ENCODE data around the gene DNAJC19. TPM values are rescaled to one million over a fixed set of nuclear protein-coding genes. Genes with fewer than 3 reads are reported as not detected.
A peak's percentile ranks its signal among the peaks of the same experiment; 100 is the strongest.

The DNAJC19 gene
- 201 TPM for polyA plus RNA-seq (2013, experiment 1 of 2)
- 223 TPM for polyA plus RNA-seq (2013, experiment 2 of 2)

DNA sequence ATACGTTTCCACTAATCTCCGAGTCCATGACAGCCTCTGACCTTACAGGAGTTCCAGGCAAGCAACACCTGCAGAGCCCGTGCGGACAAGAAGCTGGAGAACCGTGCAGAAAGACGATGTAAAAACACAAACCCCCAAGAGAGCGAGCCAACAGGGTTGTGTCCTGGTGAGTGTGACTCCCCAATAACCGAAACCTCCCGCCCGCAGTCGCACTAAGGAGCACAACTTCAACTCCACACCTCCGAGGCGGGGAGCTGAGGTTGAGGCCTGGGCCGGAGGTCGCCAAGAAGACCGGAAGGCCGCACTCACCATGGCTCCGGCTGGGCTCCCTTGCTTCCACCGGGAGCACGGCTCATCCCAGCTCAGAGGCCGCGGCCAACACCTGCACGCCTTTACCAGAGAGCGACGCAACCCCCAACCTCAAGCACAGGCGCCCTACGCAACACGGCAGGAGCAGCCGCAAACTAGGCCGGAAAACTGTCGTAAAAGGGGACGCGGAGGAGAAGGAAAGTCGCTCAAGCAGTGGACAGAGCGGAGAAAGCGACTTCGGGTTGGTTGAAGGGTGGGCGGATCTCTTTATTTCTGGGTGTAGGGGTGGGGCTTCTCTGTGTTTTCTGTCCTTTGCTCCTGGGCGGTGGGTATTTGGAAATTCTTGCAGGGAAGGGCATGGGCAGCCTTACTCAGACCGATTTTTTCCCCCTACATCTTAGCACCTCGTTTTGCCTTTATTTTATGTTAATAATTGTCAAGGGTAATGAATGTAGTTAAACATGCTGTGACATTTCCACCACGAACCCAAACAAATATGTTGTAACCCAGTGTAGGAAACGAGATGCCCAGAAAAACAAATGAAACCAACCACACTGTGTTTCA lies at the start of gene DNAJC19:
Gene DNAJC19, minus strand, starts transcription at position 446 of the 873 bp plus-strand sequence. Its CDS starts 134 bp downstream, at position 312.
- Histone ChIP-seq H4K91ac (ENCODE audit: low read depth, low read length, poor library complexity) (no peak within 1 kb of the TSS), H3K4me1 (ENCODE audit: control insufficient read depth in 2 of 2, insufficient read depth in 1 of 2, low read depth in 1 of 2, low read length in 2 of 2) (peaks cover 0 to 2% of the 10 kb centered on the region in 2 donors), H2BK12ac (ENCODE audit: low read length) (no peak within 1 kb of the TSS), H3K4me2 (ENCODE audit: insufficient read depth, low read length, poor library complexity, severe bottlenecking) (peak within 1 kb of the TSS; percentile 72), H3K9me3 (replicated peaks in 1 of 2; ENCODE audit: control insufficient read depth in 2 of 2, insufficient read depth in 1 of 2, low read depth in 1 of 2, low read length in 2 of 2) (no peaks in the 10 kb centered on the region), H3K23ac (ENCODE audit: low read depth, low read length, poor library complexity) (peak within 1 kb of the TSS; percentile 40), H2AFZ (ENCODE audit: low read length) (peak within 1 kb of the TSS; percentile 94), H2AK5ac (ENCODE audit: low read depth, low read length) (no peak within 1 kb of the TSS), H3K4me3 (ENCODE audit: low read length in 2 of 2) (peak within 1 kb of the TSS; percentile 69 to 96), H3K9ac (ENCODE audit: low read depth, low read length, poor library complexity) (peak within 1 kb of the TSS; percentile 87), H3K79me1 (ENCODE audit: low read depth, low read length) (no peaks in the 10 kb centered on the region), H3K14ac (ENCODE audit: low read length) (no peak within 1 kb of the TSS), H2BK120ac (ENCODE audit: low read depth, low read length) (no peak within 1 kb of the TSS), H3K27ac (replicated peaks; ENCODE audit: low read length) (peak within 1 kb of the TSS; percentile 66), H2BK15ac (ENCODE audit: low read length) (no peak within 1 kb of the TSS), H3K27me3 (ENCODE audit: control insufficient read depth in 3 of 3, insufficient read depth in 3 of 3, low read depth in 1 of 3, low read length in 3 of 3) (no peaks in the 10 kb centered on the region), H4K8ac (ENCODE audit: low read depth, low read length) (no peak within 1 kb of the TSS), H3K4ac (ENCODE audit: low read length) (no peak within 1 kb of the TSS), H3K36me3 (replicated peaks in 1 of 2; ENCODE audit: control insufficient read depth in 2 of 2, insufficient read depth in 2 of 2, low read length in 2 of 2) (peaks cover 5 to 34% of the 10 kb centered on the region in 2 donors), H3K18ac (ENCODE audit: low read length) (peak within 1 kb of the TSS; percentile 76), H2BK5ac (ENCODE audit: low read length) (peak within 1 kb of the TSS; percentile 83)
- DNase-seq (ENCODE audit: low spot score) = peak; percentile 94
- WGBS, 2 donors (ENCODE audit: extremely low coverage in 2 of 2, insufficient read length in 2 of 2, insufficient replicate concordance in 1 of 2) = no CpG with 5 or more reads among the region's 43 CpGs

DNA sequence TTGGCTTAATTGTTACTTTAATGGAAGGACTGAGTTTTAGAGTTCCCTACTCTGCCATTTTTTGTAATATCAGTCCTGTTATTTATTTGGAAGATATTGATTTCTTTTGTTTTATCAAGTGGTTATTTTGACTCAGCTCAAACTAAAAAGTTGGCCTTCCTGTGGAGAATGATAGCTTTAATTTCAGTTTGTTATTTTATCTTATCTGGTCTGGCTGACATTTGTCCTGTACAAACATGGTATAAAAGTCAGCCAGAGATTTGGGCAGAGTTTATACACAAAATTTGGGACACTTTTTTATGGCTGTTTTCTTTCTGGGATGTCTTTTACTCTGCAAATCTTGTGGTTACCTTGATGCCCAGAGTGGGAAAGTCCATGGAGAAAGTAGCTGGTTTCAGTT lies 41.4 kb upstream of the DNAJC19 start:
- Histone ChIP-seq H3K27me3 (ENCODE audit: control insufficient read depth in 3 of 3, insufficient read depth in 3 of 3, low read depth in 1 of 3, low read length in 3 of 3) (no peaks in the 10 kb centered on the region), H2BK12ac (ENCODE audit: low read length) (no peak overlapping the region), H3K4ac (ENCODE audit: low read length) (no peak overlapping the region), H3K9ac (ENCODE audit: low read depth, low read length, poor library complexity) (no peak overlapping the region), H3K79me1 (ENCODE audit: low read depth, low read length) (no peaks in the 10 kb centered on the region), H2BK15ac (ENCODE audit: low read length) (no peak overlapping the region), H3K9me3 (replicated peaks in 1 of 2; ENCODE audit: control insufficient read depth in 2 of 2, insufficient read depth in 1 of 2, low read depth in 1 of 2, low read length in 2 of 2) (no peaks in the 10 kb centered on the region), H4K91ac (ENCODE audit: low read depth, low read length, poor library complexity) (no peak overlapping the region), H3K4me2 (ENCODE audit: insufficient read depth, low read length, poor library complexity, severe bottlenecking) (no peak overlapping the region), H2BK120ac (ENCODE audit: low read depth, low read length) (no peak overlapping the region), H3K27ac (replicated peaks; ENCODE audit: low read length) (no peak overlapping the region), H3K14ac (ENCODE audit: low read length) (no peak overlapping the region), H3K36me3 (replicated peaks in 1 of 2; ENCODE audit: control insufficient read depth in 2 of 2, insufficient read depth in 2 of 2, low read length in 2 of 2) (no peaks in the 10 kb centered on the region), H3K4me3 (ENCODE audit: low read length in 2 of 2) (no peak overlapping the region), H2AK5ac (ENCODE audit: low read depth, low read length) (no peak overlapping the region), H2AFZ (ENCODE audit: low read length) (no peak overlapping the region), H4K8ac (ENCODE audit: low read depth, low read length) (no peak overlapping the region), H3K4me1 (ENCODE audit: control insufficient read depth in 2 of 2, insufficient read depth in 1 of 2, low read depth in 1 of 2, low read length in 2 of 2) (no peaks in the 10 kb centered on the region), H3K23ac (ENCODE audit: low read depth, low read length, poor library complexity) (no peak overlapping the region), H2BK5ac (ENCODE audit: low read length) (no peak overlapping the region), H3K18ac (ENCODE audit: low read length) (no peak overlapping the region)
- no peak for DNase-seq (ENCODE audit: low spot score)

DNA sequence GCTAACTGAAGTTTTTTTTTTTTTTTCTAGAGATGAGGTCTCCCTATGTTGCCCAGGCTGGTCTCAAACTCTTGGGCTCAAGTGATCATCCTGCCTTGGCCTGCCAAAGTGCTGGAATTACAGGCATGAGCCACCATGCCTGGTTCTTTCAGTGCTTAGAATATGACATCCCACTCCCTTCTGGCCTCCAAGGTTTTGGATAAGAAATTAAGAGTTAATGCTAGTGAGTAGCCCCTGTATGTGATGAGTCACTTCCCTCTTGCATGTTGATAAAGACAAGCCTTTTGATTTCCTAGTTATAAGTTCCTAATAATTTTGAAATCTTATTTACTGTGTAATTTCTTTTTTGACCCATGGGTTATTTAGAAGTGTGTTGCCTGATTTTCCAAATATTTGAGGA lies 35.7 kb upstream of the DNAJC19 start:
- Histone ChIP-seq H3K9ac (ENCODE audit: low read depth, low read length, poor library complexity) (no peak overlapping the region), H3K27me3 (ENCODE audit: control insufficient read depth in 3 of 3, insufficient read depth in 3 of 3, low read depth in 1 of 3, low read length in 3 of 3) (peaks cover 0 to 6% (median 0%) of the 10 kb centered on the region in 3 experiments), H3K4ac (ENCODE audit: low read length) (no peak overlapping the region), H3K27ac (replicated peaks; ENCODE audit: low read length) (no peak overlapping the region), H3K23ac (ENCODE audit: low read depth, low read length, poor library complexity) (no peak overlapping the region), H3K4me1 (ENCODE audit: control insufficient read depth in 2 of 2, insufficient read depth in 1 of 2, low read depth in 1 of 2, low read length in 2 of 2) (no peaks in the 10 kb centered on the region), H4K8ac (ENCODE audit: low read depth, low read length) (no peak overlapping the region), H2BK5ac (ENCODE audit: low read length) (no peak overlapping the region), H3K36me3 (replicated peaks in 1 of 2; ENCODE audit: control insufficient read depth in 2 of 2, insufficient read depth in 2 of 2, low read length in 2 of 2) (no peaks in the 10 kb centered on the region), H2AFZ (ENCODE audit: low read length) (no peak overlapping the region), H3K4me2 (ENCODE audit: insufficient read depth, low read length, poor library complexity, severe bottlenecking) (no peak overlapping the region), H2BK15ac (ENCODE audit: low read length) (no peak overlapping the region), H3K9me3 (replicated peaks in 1 of 2; ENCODE audit: control insufficient read depth in 2 of 2, insufficient read depth in 1 of 2, low read depth in 1 of 2, low read length in 2 of 2) (no peaks in the 10 kb centered on the region), H3K18ac (ENCODE audit: low read length) (no peak overlapping the region), H3K79me1 (ENCODE audit: low read depth, low read length) (no peaks in the 10 kb centered on the region), H3K4me3 (ENCODE audit: low read length in 2 of 2) (no peak overlapping the region), H2BK120ac (ENCODE audit: low read depth, low read length) (no peak overlapping the region), H2AK5ac (ENCODE audit: low read depth, low read length) (no peak overlapping the region), H4K91ac (ENCODE audit: low read depth, low read length, poor library complexity) (no peak overlapping the region), H2BK12ac (ENCODE audit: low read length) (no peak overlapping the region), H3K14ac (ENCODE audit: low read length) (no peak overlapping the region)
- DNase-seq (ENCODE audit: low spot score) = no peak

DNA sequence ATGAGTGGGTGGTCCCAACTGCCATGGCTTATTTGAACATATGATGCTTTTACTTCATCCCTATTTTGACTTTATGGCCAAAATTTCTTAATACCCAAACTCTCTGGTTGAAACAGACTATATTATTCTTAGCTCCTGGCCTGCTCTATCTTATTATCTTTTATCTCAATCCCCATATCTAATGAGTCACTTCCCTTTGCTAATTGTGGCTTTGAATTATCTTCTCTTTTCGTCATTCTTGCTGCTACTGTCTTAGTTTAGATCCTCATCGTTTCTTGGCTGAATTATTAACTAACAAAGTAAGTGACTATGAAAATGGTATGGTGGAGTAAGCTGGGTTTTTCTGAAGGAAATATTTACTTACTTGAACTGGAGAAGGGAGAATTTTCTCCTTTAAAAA lies 28.2 kb upstream of the DNAJC19 start:
- Histone ChIP-seq H3K14ac (ENCODE audit: low read length) (no peak overlapping the region), H4K8ac (ENCODE audit: low read depth, low read length) (no peak overlapping the region), H2AFZ (ENCODE audit: low read length) (no peak overlapping the region), H3K4me1 (ENCODE audit: control insufficient read depth in 2 of 2, insufficient read depth in 1 of 2, low read depth in 1 of 2, low read length in 2 of 2) (no peaks in the 10 kb centered on the region), H3K79me1 (ENCODE audit: low read depth, low read length) (no peaks in the 10 kb centered on the region), H2BK15ac (ENCODE audit: low read length) (no peak overlapping the region), H3K27ac (replicated peaks; ENCODE audit: low read length) (no peak overlapping the region), H3K36me3 (replicated peaks in 1 of 2; ENCODE audit: control insufficient read depth in 2 of 2, insufficient read depth in 2 of 2, low read length in 2 of 2) (no peaks in the 10 kb centered on the region), H2AK5ac (ENCODE audit: low read depth, low read length) (no peak overlapping the region), H3K4me2 (ENCODE audit: insufficient read depth, low read length, poor library complexity, severe bottlenecking) (no peak overlapping the region), H2BK5ac (ENCODE audit: low read length) (no peak overlapping the region), H4K91ac (ENCODE audit: low read depth, low read length, poor library complexity) (no peak overlapping the region), H3K4me3 (ENCODE audit: low read length in 2 of 2) (no peak overlapping the region), H2BK120ac (ENCODE audit: low read depth, low read length) (no peak overlapping the region), H3K23ac (ENCODE audit: low read depth, low read length, poor library complexity) (no peak overlapping the region), H2BK12ac (ENCODE audit: low read length) (no peak overlapping the region), H3K9me3 (replicated peaks in 1 of 2; ENCODE audit: control insufficient read depth in 2 of 2, insufficient read depth in 1 of 2, low read depth in 1 of 2, low read length in 2 of 2) (no peaks in the 10 kb centered on the region), H3K27me3 (ENCODE audit: control insufficient read depth in 3 of 3, insufficient read depth in 3 of 3, low read depth in 1 of 3, low read length in 3 of 3) (peaks cover 0 to 8% (median 0%) of the 10 kb centered on the region in 3 experiments), H3K18ac (ENCODE audit: low read length) (no peak overlapping the region), H3K4ac (ENCODE audit: low read length) (no peak overlapping the region), H3K9ac (ENCODE audit: low read depth, low read length, poor library complexity) (no peak overlapping the region)
- no peak for DNase-seq (ENCODE audit: low spot score)
- no CpG with 5 or more reads among the region's 2 CpGs for WGBS, 2 donors (ENCODE audit: extremely low coverage in 2 of 2, insufficient read length in 2 of 2, insufficient replicate concordance in 1 of 2)

Measured in neuronal stem cell (in vitro differentiated cells).